Heart left ventricle (tissue), 13 donors: ENCODE measurements around the gene MAGI2.

Experiments used
- CTCF ChIP-seq, 12 donors: fragments of 200-600 bp; sonication (generic) in 4 of 12; IDR thresholded peaks; one replicate each; pipeline versions ENCODE4 v1.5.0 to v1.8.0; 2018 to 2022; ENCODE audit warnings: antibody characterized with exemption in 12 of 12, mild to moderate bottlenecking in 5 of 12
- POLR2A ChIP-seq, 2 donors: fragments of 450-650 bp; IDR thresholded peaks; one replicate each; pipeline ENCODE4 v1.6.1; 2017; ENCODE audit warnings: antibody characterized with exemption in 2 of 2, mild to moderate bottlenecking in 2 of 2, moderate library complexity in 2 of 2
- donor health status: ischemic (EF 13 %, LVEDD 7.1; RV severe dilation, severe dysfunction).
- donor health status: DM: no; HTN: yes; CAD: no.
- donor health status: DM: no; HTN: no; CAD: no.
- donor health status: ischemic (EF 25% LVEDD 6.9; RV normal size, moderate dysfunction).
- donor health status: ischemic (EF 25% LVEDD 5.7; RV mildly dilated, moderate dysfunction).
- donor health status: ischemic (EF 35%, LVEDD 5.7; RV mildly dilated, moderate dysfunction).
- donor health status: nonischemic (EF 11% LVEDD 7.7; RV severe dilation, severe dysfunction).
- donor health status: DM: yes; HTN: yes; CAD: no.
- donor health status: PGD.
- donor health status: ischemic (EF 29% LVEDD 5.4; RV normal size, mild dysfunction).
- donor health status: nonischemic (EF 23%, LVEDD 6.1; RV moderate dilation, normal function).

DNA sequence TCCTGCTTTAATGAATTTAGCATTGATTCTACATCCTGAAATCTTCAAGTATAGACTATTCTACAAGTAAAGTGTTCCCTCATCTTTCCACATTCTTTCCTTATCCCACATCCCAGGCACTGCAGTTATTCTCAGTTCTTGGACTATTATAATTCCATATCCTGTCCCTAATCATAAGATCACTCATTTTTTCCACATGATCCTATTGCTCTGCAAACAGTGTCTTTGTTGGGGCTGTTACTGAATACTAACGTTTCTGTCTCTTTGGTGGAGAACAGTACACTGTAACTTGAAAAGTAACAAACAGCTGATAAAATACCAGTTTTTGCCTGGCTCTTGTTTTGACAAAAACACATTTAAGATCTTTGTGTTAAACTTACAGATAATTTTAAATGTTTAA, 769.9 kb downstream of the MAGI2 start:
- TF ChIP-seq CTCF (IDR thresholded peaks at IDR 0.05): no peak
- no peak for TF ChIP-seq POLR2A (IDR thresholded peaks at IDR 0.05)
